ENCODE results near the gene CD63.

GRCh38 chr12:55703288-55703687, 25.5 kb downstream of the CD63 start:
- TF ChIP-seq CTCF (IDR thresholded peaks at IDR 0.05) (no peak), POLR2AphosphoS5 (IDR thresholded peaks at IDR 0.05) (peak in 1 of 3 donors; percentile 31), POLR2A (IDR thresholded peaks at IDR 0.05) (no peak), EP300 (IDR thresholded peaks at IDR 0.05) (no peak)

Data from stomach (tissue), 4 donors.